ENCODE results near the gene SNORC. TPM values are rescaled to one million over a fixed set of nuclear protein-coding genes. Genes with fewer than 3 reads are reported as not detected.

Gene SNORC
- total and polyA plus RNA-seq, 2 of the 13 experiments (the other 11 are each of a cell fraction or from before 2014, with no cell fraction given): 59.1 to 86.1 TPM

- no peak for TF ChIP-seq CEBPZ (IDR thresholded peaks at IDR 0.05; ENCODE audit: low read length)
- TF ChIP-seq CBX1 (IDR thresholded peaks at IDR 0.05; ENCODE audit: low read depth): no peak
- TF ChIP-seq TFDP1 (CRISPR knock-in tag; IDR thresholded peaks at IDR 0.05; ENCODE audit: borderline replicate concordance): peak; percentile 11; the same call in 1 of the 2 replicates
- no peak for TF ChIP-seq MIER3 (CRISPR knock-in tag; IDR thresholded peaks at IDR 0.05; ENCODE audit: borderline replicate concordance)
- TF ChIP-seq BCL6 (CRISPR knock-in tag; IDR thresholded peaks at IDR 0.05): no peak
- no peak for TF ChIP-seq DNMT1 (CRISPR knock-in tag; IDR thresholded peaks at IDR 0.05)
- TF ChIP-seq ZNF704 (CRISPR knock-in tag; IDR thresholded peaks at IDR 0.05; ENCODE audit: borderline replicate concordance): no peak
- no peak for TF ChIP-seq CREB1 (IDR thresholded peaks at IDR 0.05)
- no peak for TF ChIP-seq CREB1 (CRISPR knock-in tag; IDR thresholded peaks at IDR 0.05)
- 0 out of 2 replicates have a peak, but pooled peaks have one; percentile 63 for TF ChIP-seq IRF1 (CRISPR knock-in tag; IDR thresholded peaks at IDR 0.05; ENCODE audit: low read depth)
- peak; percentile 16; the same call in 1 of the 2 replicates for TF ChIP-seq ZBTB38 (CRISPR knock-in tag; IDR thresholded peaks at IDR 0.05)
- peak; percentile 44; the same call in 1 of the 2 replicates for TF ChIP-seq ARID4A (CRISPR knock-in tag; IDR thresholded peaks at IDR 0.05; ENCODE audit: borderline replicate concordance)
- no peak for TF ChIP-seq ZNF652 (CRISPR knock-in tag; IDR thresholded peaks at IDR 0.05; ENCODE audit: borderline replicate concordance, low read depth)
- TF ChIP-seq ZNF207 (IDR thresholded peaks at IDR 0.05; ENCODE audit: borderline replicate concordance): no peak
- peak; percentile 21 for TF ChIP-seq SMC3 (IDR thresholded peaks at IDR 0.05; ENCODE audit: low read length)
- TF ChIP-seq ZNF839 (CRISPR knock-in tag; IDR thresholded peaks at IDR 0.05; ENCODE audit: borderline replicate concordance): no peak
- no peak for TF ChIP-seq ZNF143 (CRISPR knock-in tag; IDR thresholded peaks at IDR 0.05)
- TF ChIP-seq PRPF4 (IDR thresholded peaks at IDR 0.05; ENCODE audit: low read depth, low read length, poor library complexity, severe bottlenecking): no peak
Measured at GRCh38 chr2:232869138-232870017, 686 bp upstream of the SNORC start (continued).
